ENCODE data around the gene LCTL.
A peak's percentile ranks its signal among the peaks of the same experiment; 100 is the strongest.
"Not testable (repeated sequence)": the region's sequence is repeated elsewhere in the genome, so short reads cannot be mapped to it uniquely, and the experiment has no call there.

LCTL gene

GRCh38 chr15:66593219-66593780 is 27.5 kb upstream of the LCTL start:
- no peak for DNase-seq
- in situ Hi-C loops (cut with MboI; ENCODE audit: low pct_unique_long_range_greater_than_20kb, low sequenced_read_pairs) = no loop called here

GRCh38 chr15:66592505-66593218 is 26.9 kb upstream of the LCTL start:
- in situ Hi-C loops (cut with MboI; ENCODE audit: low pct_unique_long_range_greater_than_20kb, low sequenced_read_pairs) = no loop called here

GRCh38 chr15:66591322-66591862 is 25.6 kb upstream of the LCTL start:
- in situ Hi-C loops (cut with MboI; ENCODE audit: low pct_unique_long_range_greater_than_20kb, low sequenced_read_pairs) = no loop called here

More at GRCh38 chr15:66592505-66593218, 26.9 kb upstream of the LCTL start:
- no peak for DNase-seq

GRCh38 chr15:66590435-66590834 is 24.6 kb upstream of the LCTL start:
- in situ Hi-C loops (cut with MboI; ENCODE audit: low pct_unique_long_range_greater_than_20kb, low sequenced_read_pairs) = no loop called here
- DNase-seq = no peak

More at GRCh38 chr15:66591322-66591862, 25.6 kb upstream of the LCTL start:
- DNase-seq = no peak

- in situ Hi-C loops (cut with MboI; ENCODE audit: low pct_unique_long_range_greater_than_20kb, low sequenced_read_pairs); DNase-seq: not testable (repeated sequence)
Observed at GRCh38 chr15:66589429-66589828, 23.6 kb upstream of the LCTL start.

- DNase-seq = no peak
- in situ Hi-C loops (cut with MboI; ENCODE audit: low pct_unique_long_range_greater_than_20kb, low sequenced_read_pairs) = no loop called here
Observed at GRCh38 chr15:66588971-66589370, 23.2 kb upstream of the LCTL start.

GRCh38 chr15:66588537-66588936 is 22.7 kb upstream of the LCTL start:
- in situ Hi-C loops (cut with MboI; ENCODE audit: low pct_unique_long_range_greater_than_20kb, low sequenced_read_pairs) = no loop called here
- DNase-seq = peak; percentile 69

- in situ Hi-C loops (cut with MboI; ENCODE audit: low pct_unique_long_range_greater_than_20kb, low sequenced_read_pairs) = no loop called here
- no peak for DNase-seq
Observed at GRCh38 chr15:66587749-66588148, 22.0 kb upstream of the LCTL start.

- in situ Hi-C loops (cut with MboI; ENCODE audit: low pct_unique_long_range_greater_than_20kb, low sequenced_read_pairs) = no loop called here
Observed at GRCh38 chr15:66587020-66587419, 21.2 kb upstream of the LCTL start.

GRCh38 chr15:66586155-66586976 is 20.6 kb upstream of the LCTL start:
- no peak for DNase-seq
- in situ Hi-C loops (cut with MboI; ENCODE audit: low pct_unique_long_range_greater_than_20kb, low sequenced_read_pairs) = no loop called here

More at GRCh38 chr15:66587020-66587419, 21.2 kb upstream of the LCTL start:
- no peak for DNase-seq

GRCh38 chr15:66581972-66582537 is 16.3 kb upstream of the LCTL start:
- peak; percentile 31 for DNase-seq
- in situ Hi-C loops (cut with MboI; ENCODE audit: low pct_unique_long_range_greater_than_20kb, low sequenced_read_pairs) = no loop called here

GRCh38 chr15:66580643-66581042 is 14.8 kb upstream of the LCTL start:
- in situ Hi-C loops (cut with MboI; ENCODE audit: low pct_unique_long_range_greater_than_20kb, low sequenced_read_pairs) = no loop called here
- DNase-seq = peak; percentile 39

- peak; percentile 38 for DNase-seq
- in situ Hi-C loops (cut with MboI; ENCODE audit: low pct_unique_long_range_greater_than_20kb, low sequenced_read_pairs) = no loop called here
Observed at GRCh38 chr15:66578286-66578875, 12.6 kb upstream of the LCTL start.

- in situ Hi-C loops (cut with MboI; ENCODE audit: low pct_unique_long_range_greater_than_20kb, low sequenced_read_pairs) = no loop called here
- DNase-seq = no peak
Observed at GRCh38 chr15:66574596-66574950, 8.8 kb upstream of the LCTL start.

GRCh38 chr15:66573719-66574595 is 8.2 kb upstream of the LCTL start:
- in situ Hi-C loops (cut with MboI; ENCODE audit: low pct_unique_long_range_greater_than_20kb, low sequenced_read_pairs) = no loop called here

GRCh38 chr15:66573348-66573718 is 7.5 kb upstream of the LCTL start:
- DNase-seq = no peak
- in situ Hi-C loops (cut with MboI; ENCODE audit: low pct_unique_long_range_greater_than_20kb, low sequenced_read_pairs) = no loop called here

More at GRCh38 chr15:66573719-66574595, 8.2 kb upstream of the LCTL start:
- no peak for DNase-seq

GRCh38 chr15:66572146-66572545 is 6.3 kb upstream of the LCTL start:
- in situ Hi-C loops (cut with MboI; ENCODE audit: low pct_unique_long_range_greater_than_20kb, low sequenced_read_pairs) = no loop called here
- no peak for DNase-seq

GRCh38 chr15:66570842-66571478 is 5.2 kb upstream of the LCTL start:
- in situ Hi-C loops (cut with MboI; ENCODE audit: low pct_unique_long_range_greater_than_20kb, low sequenced_read_pairs) = no loop called here

More at GRCh38 chr15:66570842-66571478, 5.2 kb upstream of the LCTL start:
- no peak for DNase-seq

All from KBM-7 (cell line).